PC-3 (cell line): Measurements from ENCODE around the gene TMEM184B. TPM values are rescaled to one million over a fixed set of nuclear protein-coding genes. Genes with fewer than 3 reads are reported as not detected.

Source experiments
- ATAC-seq: fragments of 200-7000 bp; cut with Tn5 transposase; 2 replicates; pipeline ENCODE4 v1.9.1; 2020; ENCODE audit warnings: mild to moderate bottlenecking, moderate library complexity
- BruUV-seq: library from RNA; stranded (reverse); fragments of 400-500 nt; replicated peaks from 2 replicates; lab custom pipeline; 2021; lab: Mats Ljungman, UMichigan
- CTCF ChIA-PET: fragments of 300-600 bp; sonication (Branson Sonifier 250); formaldehyde crosslinking; loops from one replicate; lab custom pipeline; 2022; ENCODE audit warnings: antibody characterized with exemption; lab: Charles Lee
- POLR2A ChIA-PET: fragments of 300-600 bp; sonication (Branson Sonifier 250); formaldehyde crosslinking; loops from one replicate; lab custom pipeline; 2022; ENCODE audit warnings: antibody characterized with exemption; ENCODE audit not compliant: unreplicated experiment; lab: Charles Lee
- DNase-seq: peaks from one replicate; pipeline ENCODE4 v3.0.0-alpha.2; 2015
- H2AFZ ChIP-seq: fragments of 300-600 bp; sonication (generic); 2 replicates; pipeline ENCODE4 v1.6.0; 2016; ENCODE audit warnings: antibody characterized with exemption, low read length
- H3F3A ChIP-seq: fragments of 300-600 bp; sonication (generic); one replicate; pipeline ENCODE4 v1.6.0; 2017; ENCODE audit warnings: antibody characterized with exemption, low read length, control low read depth, mild to moderate bottlenecking; ENCODE audit not compliant: unreplicated experiment
- H3K27ac ChIP-seq: fragments of 300-600 bp; sonication (generic); 2 replicates; pipeline ENCODE4 v1.5.1; 2016; ENCODE audit warnings: mild to moderate bottlenecking, low read length
- H3K27me3 ChIP-seq: fragments of 300-600 bp; sonication (generic); 2 replicates; pipeline ENCODE4 v1.6.1; 2016; ENCODE audit warnings: low read length, mixed read lengths
- H3K36me3 ChIP-seq: fragments of 300-600 bp; sonication (generic); 2 replicates; pipeline ENCODE4 v1.6.1; 2016; ENCODE audit warnings: low read depth, mixed run types, low read length, mixed read lengths
- H3K4me1 ChIP-seq: fragments of 300-600 bp; sonication (generic); 2 replicates; pipeline ENCODE4 v1.5.1; 2016; ENCODE audit warnings: low read length; ENCODE audit not compliant: insufficient read depth
- H3K4me2 ChIP-seq: fragments of 300-600 bp; sonication (generic); 2 replicates; pipeline ENCODE4 v1.6.0; 2016; ENCODE audit warnings: low read length
- H3K4me3 ChIP-seq: fragments of 300-600 bp; sonication (generic); 2 replicates; pipeline ENCODE4 v1.5.1; 2016; ENCODE audit warnings: mild to moderate bottlenecking, low read length, mixed read lengths
- H3K79me2 ChIP-seq: fragments of 300-600 bp; sonication (generic); 2 replicates; pipeline ENCODE4 v1.6.1; 2017; ENCODE audit warnings: low read length, mixed read lengths
- H3K9ac ChIP-seq: fragments of 300-600 bp; sonication (generic); 2 replicates; pipeline ENCODE4 v1.6.0; 2016; ENCODE audit warnings: mild to moderate bottlenecking, low read length
- H3K9me2 ChIP-seq: fragments of 300-600 bp; sonication (generic); replicated peaks from 2 replicates; pipeline ENCODE4 v1.6.1; 2016; ENCODE audit warnings: mixed run types, low read length, mixed read lengths
- H3K9me3 ChIP-seq: fragments of 300-600 bp; sonication (generic); 2 replicates; pipeline ENCODE4 v1.6.1; 2016; ENCODE audit warnings: low read length, mixed read lengths
- H4K20me1 ChIP-seq: fragments of 300-600 bp; sonication (generic); 2 replicates; pipeline ENCODE4 v1.6.1; 2016; ENCODE audit warnings: low read length, mixed read lengths
- EZH2 ChIP-seq: fragments of 300-600 bp; sonication (generic); IDR thresholded peaks from one replicate; pipeline ENCODE4 v1.6.1; 2017; ENCODE audit warnings: antibody characterized with exemption, mild to moderate bottlenecking, low read length; ENCODE audit not compliant: unreplicated experiment
- EZH2phosphoT487 ChIP-seq: fragments of 300-600 bp; sonication (generic); IDR thresholded peaks from 2 replicates; pipeline ENCODE4 v1.6.1; 2018; ENCODE audit warnings: mild to moderate bottlenecking, antibody characterized with exemption, low read length, borderline replicate concordance
- intact Hi-C: fragments of 100-400 bp; cut with micrococcal nuclease; formaldehyde crosslinking; loops from 2 replicates; pipeline ENCODE4 v1.9.0; 2023
- total RNA-seq: library from RNA; depleted of rRNA; stranded (reverse); fragments of >200 nt; gene quantifications from 2 replicates; pipeline ENCODE4 v1.2.3, GENCODE V29; 2014
- TF ChIP-seq, protein P1 (sequence below): fragments of 300-600 bp; sonication (generic); conservative IDR thresholded peaks from 2 replicates; pipeline ENCODE4 v1.5.1; 2017; ENCODE audit warnings: antibody characterized with exemption, low read depth, mild to moderate bottlenecking, low read length

The TMEM184B gene
- total RNA-seq, 1 experiment from 2014 or later: 37.5 TPM

- Histone ChIP-seq H3K27ac (no peak overlapping the region), H3K4me3 (no peak overlapping the region), H4K20me1 (no peaks in the 10 kb centered on the region), H3K9me2 (no peaks in the 10 kb centered on the region), H3K9me3 (no peaks in the 10 kb centered on the region), H3K79me2 (peaks cover 14% of the 10 kb centered on the region; the same call in 1 of the 2 replicates), H3K27me3 (no peaks in the 10 kb centered on the region), H3K4me1 (peaks cover 25% of the 10 kb centered on the region), H3K36me3 (no peaks in the 10 kb centered on the region), H3K4me2 (no peak overlapping the region), H2AFZ (no peak overlapping the region), H3K9ac (no peak overlapping the region), H3F3A (no peaks in the 10 kb centered on the region)
- intact Hi-C loops: no loop called here
- TF ChIP-seq EZH2 (no peak), EZH2phosphoT487 (no peak)
- TF ChIP-seq, protein P1, sequence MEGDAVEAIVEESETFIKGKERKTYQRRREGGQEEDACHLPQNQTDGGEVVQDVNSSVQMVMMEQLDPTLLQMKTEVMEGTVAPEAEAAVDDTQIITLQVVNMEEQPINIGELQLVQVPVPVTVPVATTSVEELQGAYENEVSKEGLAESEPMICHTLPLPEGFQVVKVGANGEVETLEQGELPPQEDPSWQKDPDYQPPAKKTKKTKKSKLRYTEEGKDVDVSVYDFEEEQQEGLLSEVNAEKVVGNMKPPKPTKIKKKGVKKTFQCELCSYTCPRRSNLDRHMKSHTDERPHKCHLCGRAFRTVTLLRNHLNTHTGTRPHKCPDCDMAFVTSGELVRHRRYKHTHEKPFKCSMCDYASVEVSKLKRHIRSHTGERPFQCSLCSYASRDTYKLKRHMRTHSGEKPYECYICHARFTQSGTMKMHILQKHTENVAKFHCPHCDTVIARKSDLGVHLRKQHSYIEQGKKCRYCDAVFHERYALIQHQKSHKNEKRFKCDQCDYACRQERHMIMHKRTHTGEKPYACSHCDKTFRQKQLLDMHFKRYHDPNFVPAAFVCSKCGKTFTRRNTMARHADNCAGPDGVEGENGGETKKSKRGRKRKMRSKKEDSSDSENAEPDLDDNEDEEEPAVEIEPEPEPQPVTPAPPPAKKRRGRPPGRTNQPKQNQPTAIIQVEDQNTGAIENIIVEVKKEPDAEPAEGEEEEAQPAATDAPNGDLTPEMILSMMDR: no peak
- ATAC-seq (no peak), DNase-seq (no peak)
- ChIA-PET CTCF (no interaction called here), POLR2A (no interaction called here)
- no TSS peak for BruUV-seq
These were observed 28.7 kb downstream of the TMEM184B start for GRCh38 chr22:38244106-38244505.

DNA sequence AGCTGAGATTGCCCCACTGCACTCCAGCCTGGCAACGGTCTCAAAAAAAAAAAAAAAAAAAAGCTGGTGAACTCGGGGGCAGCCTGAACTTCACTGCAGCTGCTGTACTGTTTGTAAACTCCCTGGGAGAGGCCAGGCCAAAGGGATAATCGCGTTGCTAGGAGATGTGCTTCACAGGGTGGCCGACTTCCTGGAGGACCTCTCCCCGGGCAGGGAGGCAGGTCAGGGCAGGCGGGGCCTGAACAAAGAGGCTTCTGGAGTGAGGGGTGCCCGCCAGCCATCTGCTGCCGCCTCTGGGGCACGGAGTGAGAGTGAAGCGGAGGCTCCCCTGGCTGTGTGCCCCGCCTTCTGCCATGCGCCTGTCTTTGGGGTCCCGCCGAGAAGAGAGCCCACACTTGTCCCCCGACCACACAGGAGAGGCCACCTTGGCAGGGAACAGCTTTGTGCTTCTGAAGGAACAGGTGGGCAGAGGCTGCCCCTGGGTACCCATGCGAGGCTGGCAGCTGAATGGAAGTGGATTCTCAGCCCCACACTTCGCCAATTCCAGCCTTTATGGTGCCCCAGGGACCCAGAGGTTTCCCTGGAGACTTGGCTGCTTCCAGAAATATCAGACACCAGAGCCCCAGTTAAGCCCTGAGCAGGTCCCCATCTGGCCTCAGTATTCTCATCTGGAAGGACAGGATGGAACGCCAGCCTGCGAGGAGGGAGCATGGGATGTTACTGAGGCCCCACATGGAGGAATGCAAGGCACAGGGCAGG, 29.6 kb downstream of the TMEM184B start:
- no peak overlapping the region for H3K4me2 ChIP-seq
- ChIA-PET POLR2A (no interaction called here), CTCF (no interaction called here)
- H3K9me2 ChIP-seq: no peaks in the 10 kb centered on the region
- H3K9ac ChIP-seq: no peak overlapping the region
- H3K27me3 ChIP-seq: no peaks in the 10 kb centered on the region
- no peak overlapping the region for H3K27ac ChIP-seq
- no peaks in the 10 kb centered on the region for H3K36me3 ChIP-seq
- peaks cover 34% of the 10 kb centered on the region for H3K4me1 ChIP-seq
- DNase-seq: no peak
- TF ChIP-seq, protein P1: no peak
- TF ChIP-seq EZH2phosphoT487: no peak
- TF ChIP-seq EZH2: no peak
- H4K20me1 ChIP-seq: no peaks in the 10 kb centered on the region
- BruUV-seq: no TSS peak
- no peaks in the 10 kb centered on the region for H3F3A ChIP-seq
- no peak for ATAC-seq
- H3K4me3 ChIP-seq: no peak overlapping the region
- no peak overlapping the region for H2AFZ ChIP-seq
- intact Hi-C loops: no loop called here
- no peaks in the 10 kb centered on the region for H3K9me3 ChIP-seq
- H3K79me2 ChIP-seq: peaks cover 10% of the 10 kb centered on the region

DNA sequence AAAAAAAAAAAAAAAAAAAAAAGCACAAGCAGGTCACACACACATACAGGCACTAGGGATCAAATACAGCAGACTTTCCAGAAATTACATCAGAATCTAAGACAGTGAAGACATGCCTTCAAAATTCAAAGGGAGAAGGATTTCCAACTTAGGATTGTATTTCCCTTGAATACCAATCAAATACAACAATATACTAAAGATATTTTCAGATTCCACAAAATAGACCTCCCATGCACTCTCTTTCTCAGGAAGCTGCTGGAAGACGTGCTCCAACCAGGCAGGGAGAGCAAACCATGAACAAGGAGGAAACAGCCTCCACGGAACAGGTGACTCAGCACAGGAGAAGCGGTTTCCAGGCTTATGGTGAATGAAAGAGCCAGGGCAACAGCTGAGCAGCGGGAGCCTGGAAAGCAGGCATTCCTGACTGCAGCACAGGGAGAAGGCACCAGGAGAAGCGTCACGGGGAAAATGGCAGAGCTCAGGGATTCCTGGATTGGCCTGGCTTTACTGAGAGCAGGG, 32.0 kb downstream of the TMEM184B start:
- Histone ChIP-seq H3K79me2 (peaks cover 27% of the 10 kb centered on the region), H3K9me2 (no peaks in the 10 kb centered on the region), H3F3A (no peaks in the 10 kb centered on the region), H3K4me1 (peaks cover 57% of the 10 kb centered on the region), H3K9ac (peak overlapping the region; percentile 83), H3K27me3 (no peaks in the 10 kb centered on the region), H4K20me1 (no peaks in the 10 kb centered on the region), H3K9me3 (no peaks in the 10 kb centered on the region), H3K27ac (peak overlapping the region; percentile 99), H3K4me2 (peak overlapping the region; percentile 71), H2AFZ (no peak overlapping the region), H3K36me3 (no peaks in the 10 kb centered on the region; the same call in 1 of the 2 replicates), H3K4me3 (no peak overlapping the region)
- ChIA-PET POLR2A (interaction anchor here (0.7 kb wide), 1 partner anchor 20 kb away, joined by 3 read pairs; no protein-coding TSS in a partner anchor), CTCF (no interaction called here)
- TF ChIP-seq EZH2 (no peak), EZH2phosphoT487 (no peak)
- TF ChIP-seq, protein P1: no peak
- no TSS peak for BruUV-seq
- intact Hi-C loops: no loop called here
- peak; percentile 83 for DNase-seq
- ATAC-seq: peak; percentile 65
